Lower leg skin (tissue), 3 donors: Measurements from ENCODE around the gene ASPN.

Experiments
- POLR2A ChIP-seq, 2 donors: fragments of 450-650 bp; IDR thresholded peaks; one replicate each; pipeline ENCODE4 v1.6.1; 2016 to 2017; ENCODE audit warnings: antibody characterized with exemption in 2 of 2, mild to moderate bottlenecking in 1 of 2, moderate library complexity in 1 of 2
- TF ChIP-seq, protein P1 (sequence below), 3 donors: fragments of 450-650 bp; IDR thresholded peaks; one replicate each; pipeline ENCODE4 v1.5.1; 2016; ENCODE audit warnings: antibody characterized with exemption in 3 of 3, mild to moderate bottlenecking in 3 of 3, moderate library complexity in 2 of 3

DNA sequence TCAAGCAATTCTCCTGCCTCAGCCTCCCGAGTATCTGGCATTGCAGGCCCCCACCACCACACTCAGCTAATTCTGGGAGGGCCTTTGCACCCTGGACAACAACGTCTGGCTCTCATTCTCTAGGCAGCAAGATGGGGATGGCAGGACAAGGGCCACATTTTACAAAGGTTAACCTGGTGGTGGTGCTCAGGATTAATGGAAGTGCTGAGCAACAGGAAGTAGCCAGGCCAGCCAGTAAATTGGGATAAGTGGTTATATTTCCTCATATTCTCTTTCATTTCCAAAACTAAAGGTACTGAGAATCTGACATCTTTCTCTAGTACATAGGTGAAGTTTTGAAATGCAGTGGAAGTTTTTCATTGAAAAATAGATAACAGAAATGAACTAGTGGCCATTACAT, 24.7 kb upstream of the ASPN start:
- TF ChIP-seq, protein P1, sequence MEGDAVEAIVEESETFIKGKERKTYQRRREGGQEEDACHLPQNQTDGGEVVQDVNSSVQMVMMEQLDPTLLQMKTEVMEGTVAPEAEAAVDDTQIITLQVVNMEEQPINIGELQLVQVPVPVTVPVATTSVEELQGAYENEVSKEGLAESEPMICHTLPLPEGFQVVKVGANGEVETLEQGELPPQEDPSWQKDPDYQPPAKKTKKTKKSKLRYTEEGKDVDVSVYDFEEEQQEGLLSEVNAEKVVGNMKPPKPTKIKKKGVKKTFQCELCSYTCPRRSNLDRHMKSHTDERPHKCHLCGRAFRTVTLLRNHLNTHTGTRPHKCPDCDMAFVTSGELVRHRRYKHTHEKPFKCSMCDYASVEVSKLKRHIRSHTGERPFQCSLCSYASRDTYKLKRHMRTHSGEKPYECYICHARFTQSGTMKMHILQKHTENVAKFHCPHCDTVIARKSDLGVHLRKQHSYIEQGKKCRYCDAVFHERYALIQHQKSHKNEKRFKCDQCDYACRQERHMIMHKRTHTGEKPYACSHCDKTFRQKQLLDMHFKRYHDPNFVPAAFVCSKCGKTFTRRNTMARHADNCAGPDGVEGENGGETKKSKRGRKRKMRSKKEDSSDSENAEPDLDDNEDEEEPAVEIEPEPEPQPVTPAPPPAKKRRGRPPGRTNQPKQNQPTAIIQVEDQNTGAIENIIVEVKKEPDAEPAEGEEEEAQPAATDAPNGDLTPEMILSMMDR (IDR thresholded peaks at IDR 0.05): no peak
- TF ChIP-seq POLR2A (IDR thresholded peaks at IDR 0.05): no peak
